ENCODE measurements around the gene SSH2.
A peak's percentile ranks its signal among the peaks of the same experiment; 100 is the strongest.

SSH2 gene

GRCh38 chr17:29763273-29763672 is 166.8 kb downstream of the SSH2 start:
- DNase-seq: no peak
- H3K4me2 ChIP-seq (ENCODE audit: low read depth, low read length): no peak overlapping the region
- H3K4me3 ChIP-seq (ENCODE audit: low read length): no peak overlapping the region
- no peaks in the 10 kb centered on the region for H3K9me3 ChIP-seq (replicated peaks; ENCODE audit: insufficient read depth, low read length)
- H3K4me1 ChIP-seq (ENCODE audit: low read length): peaks cover 8% of the 10 kb centered on the region
- no peak overlapping the region for H2AFZ ChIP-seq (ENCODE audit: low read length)
- peaks cover 17% of the 10 kb centered on the region for H3K79me2 ChIP-seq (ENCODE audit: low read length)
- H3F3A ChIP-seq (ENCODE audit: insufficient read depth, low read length): peaks cover 27% of the 10 kb centered on the region
- no peak overlapping the region for H3K27ac ChIP-seq (ENCODE audit: low read length)
- H3K27me3 ChIP-seq (replicated peaks; ENCODE audit: insufficient read depth, low read length): no peaks in the 10 kb centered on the region
- no peak overlapping the region for H3K9ac ChIP-seq (ENCODE audit: low read length)
- H3K9me2 ChIP-seq (replicated peaks; ENCODE audit: insufficient read depth, low read length): no peaks in the 10 kb centered on the region
- no peaks in the 10 kb centered on the region for H3K36me3 ChIP-seq (replicated peaks; ENCODE audit: insufficient read depth, low read length)
- no peak for TF ChIP-seq EZH2 (optimal IDR thresholded peaks at IDR 0.05; ENCODE audit: low read depth, low read length)
- no peak for TF ChIP-seq CTCF (IDR thresholded peaks at IDR 0.05; ENCODE audit: low read length)
- TF ChIP-seq EZH2phosphoT487 (IDR thresholded peaks at IDR 0.05; ENCODE audit: low read length): no peak
- H4K20me1 ChIP-seq (ENCODE audit: insufficient read depth, low read length): no peaks in the 10 kb centered on the region

GRCh38 chr17:29761040-29761761 is 168.8 kb downstream of the SSH2 start:
- H3K27ac ChIP-seq (ENCODE audit: low read length): peak overlapping the region; percentile 61; the same call in 1 of the 2 replicates
- H3K9me2 ChIP-seq (replicated peaks; ENCODE audit: insufficient read depth, low read length): no peaks in the 10 kb centered on the region
- no peaks in the 10 kb centered on the region for H4K20me1 ChIP-seq (ENCODE audit: insufficient read depth, low read length)
- H3K79me2 ChIP-seq (ENCODE audit: low read length): peaks cover 21% of the 10 kb centered on the region
- H3K4me3 ChIP-seq (ENCODE audit: low read length): peak overlapping the region; percentile 83
- H3K9me3 ChIP-seq (replicated peaks; ENCODE audit: insufficient read depth, low read length): no peaks in the 10 kb centered on the region
- H3K36me3 ChIP-seq (replicated peaks; ENCODE audit: insufficient read depth, low read length): no peaks in the 10 kb centered on the region
- peaks cover 27% of the 10 kb centered on the region for H3F3A ChIP-seq (ENCODE audit: insufficient read depth, low read length)
- H3K4me2 ChIP-seq (ENCODE audit: low read depth, low read length): peak overlapping the region; percentile 82
- peak overlapping the region; percentile 70 for H3K9ac ChIP-seq (ENCODE audit: low read length)
- H3K27me3 ChIP-seq (replicated peaks; ENCODE audit: insufficient read depth, low read length): no peaks in the 10 kb centered on the region
- peaks cover 8% of the 10 kb centered on the region for H3K4me1 ChIP-seq (ENCODE audit: low read length)
- TF ChIP-seq CTCF (IDR thresholded peaks at IDR 0.05; ENCODE audit: low read length) (no peak), EZH2 (optimal IDR thresholded peaks at IDR 0.05; ENCODE audit: low read depth, low read length) (no peak), EZH2phosphoT487 (IDR thresholded peaks at IDR 0.05; ENCODE audit: low read length) (no peak)
- peak; percentile 90 for DNase-seq
- peak overlapping the region; percentile 81 for H2AFZ ChIP-seq (ENCODE audit: low read length)

- DNase-seq: peak; percentile 78
- peak overlapping the region; percentile 70 for H3K9ac ChIP-seq (ENCODE audit: low read length)
- peaks cover 21% of the 10 kb centered on the region for H3K79me2 ChIP-seq (ENCODE audit: low read length)
- no peaks in the 10 kb centered on the region for H3K36me3 ChIP-seq (replicated peaks; ENCODE audit: insufficient read depth, low read length)
- peaks cover 27% of the 10 kb centered on the region for H3F3A ChIP-seq (ENCODE audit: insufficient read depth, low read length)
- peak overlapping the region; percentile 61; the same call in 1 of the 2 replicates for H3K27ac ChIP-seq (ENCODE audit: low read length)
- H2AFZ ChIP-seq (ENCODE audit: low read length): peak overlapping the region; percentile 81
- TF ChIP-seq EZH2 (optimal IDR thresholded peaks at IDR 0.05; ENCODE audit: low read depth, low read length) (no peak), EZH2phosphoT487 (IDR thresholded peaks at IDR 0.05; ENCODE audit: low read length) (no peak)
- H3K4me3 ChIP-seq (ENCODE audit: low read length): peak overlapping the region; percentile 83
- peaks cover 8% of the 10 kb centered on the region for H3K4me1 ChIP-seq (ENCODE audit: low read length)
- H4K20me1 ChIP-seq (ENCODE audit: insufficient read depth, low read length): no peaks in the 10 kb centered on the region
- H3K9me2 ChIP-seq (replicated peaks; ENCODE audit: insufficient read depth, low read length): no peaks in the 10 kb centered on the region
- peak overlapping the region; percentile 82 for H3K4me2 ChIP-seq (ENCODE audit: low read depth, low read length)
- H3K27me3 ChIP-seq (replicated peaks; ENCODE audit: insufficient read depth, low read length): no peaks in the 10 kb centered on the region
- H3K9me3 ChIP-seq (replicated peaks; ENCODE audit: insufficient read depth, low read length): no peaks in the 10 kb centered on the region
These were observed 169.6 kb downstream of the SSH2 start for GRCh38 chr17:29760279-29761039.
